HG03575 (cell line): ENCODE measurements around the gene OVOL2.

Experiments used
- ATAC-seq: cut with Tn5 transposase; IDR thresholded peaks from one replicate; pipeline ENCODE4 v1.9.1; 2021; ENCODE audit not compliant: unreplicated experiment, insufficient number of reproducible peaks, low FRiP score; ENCODE audit errors: extremely low read depth

The OVOL2 gene

GRCh38 chr20:18020931-18021330 lies 36.8 kb downstream of the OVOL2 start:
- no peak for ATAC-seq

- no peak for ATAC-seq
These were observed 38.6 kb downstream of the OVOL2 start for GRCh38 chr20:18019068-18019467.

- ATAC-seq, result no peak
These were observed 39.6 kb downstream of the OVOL2 start for GRCh38 chr20:18018100-18018499.

GRCh38 chr20:18016772-18017171 lies 40.9 kb downstream of the OVOL2 start:
- ATAC-seq, result no peak

- ATAC-seq, result no peak
These were observed 43.3 kb downstream of the OVOL2 start for GRCh38 chr20:18014411-18014810.

- no peak for ATAC-seq
These were observed 44.8 kb downstream of the OVOL2 start for GRCh38 chr20:18012901-18013300.

GRCh38 chr20:18011951-18012645 lies 45.6 kb downstream of the OVOL2 start:
- no peak for ATAC-seq

- ATAC-seq, result no peak
These were observed 46.2 kb downstream of the OVOL2 start for GRCh38 chr20:18011482-18011881.

- ATAC-seq, result no peak
These were observed 48.6 kb downstream of the OVOL2 start for GRCh38 chr20:18009116-18009515.

- ATAC-seq, result no peak
These were observed 50.0 kb downstream of the OVOL2 start for GRCh38 chr20:18007534-18008292.

GRCh38 chr20:18006684-18007083 lies 51.0 kb downstream of the OVOL2 start:
- no peak for ATAC-seq

GRCh38 chr20:18005990-18006364 lies 51.7 kb downstream of the OVOL2 start:
- ATAC-seq, result no peak

- ATAC-seq, result peak; percentile 76
These were observed 52.3 kb downstream of the OVOL2 start for GRCh38 chr20:18005170-18005989.

- ATAC-seq, result no peak
These were observed 53.2 kb downstream of the OVOL2 start for GRCh38 chr20:18004384-18005031.

- no peak for ATAC-seq
These were observed 53.8 kb downstream of the OVOL2 start for GRCh38 chr20:18003897-18004296.

- ATAC-seq, result no peak
These were observed 56.4 kb downstream of the OVOL2 start for GRCh38 chr20:18001131-18001921.

- no peak for ATAC-seq
These were observed 58.1 kb downstream of the OVOL2 start for GRCh38 chr20:17999566-17999965.

- ATAC-seq, result no peak
These were observed 59.3 kb downstream of the OVOL2 start for GRCh38 chr20:17998446-17998845.
